Activated T-cell treated with anti-CD3 and anti-CD28 coated beads, Interleukin-2, amount 50 U/mL, for 72 hours (primary cell): Measurements from ENCODE around the gene GEMIN7. TPM values are rescaled to one million over a fixed set of nuclear protein-coding genes. Genes with fewer than 3 reads are reported as not detected.
A peak's percentile ranks its signal among the peaks of the same experiment; 100 is the strongest.

Experiments used
- ATAC-seq, 2 donors: fragments of 150-1000 bp; cut with Tn5 transposase; replicated peaks in 1 of 2; 2 replicates each; pipeline ENCODE4 v1.10.0; 2021; ENCODE audit warnings: moderate library complexity in 2 of 2, mild to moderate bottlenecking in 1 of 2
- DNase-seq, 2 donors: peaks; one replicate each; pipeline ENCODE4 v3.0.0; 2021 to 2022; ENCODE audit warnings: mixed read lengths in 1 of 2
- H3K27ac Mint-ChIP-seq: one replicate; pipeline ENCODE4 v1.8.0; 2022; ENCODE audit warnings: mild to moderate bottlenecking, moderate library complexity, mixed read lengths
- H3K27me3 Mint-ChIP-seq: one replicate; pipeline ENCODE4 v1.8.0; 2022; ENCODE audit warnings: low read depth, mixed read lengths
- H3K36me3 Mint-ChIP-seq, 2 donors: one replicate each; pipeline ENCODE4 v1.8.0; 2022; ENCODE audit warnings: mixed read lengths in 2 of 2, mild to moderate bottlenecking in 1 of 2; ENCODE audit not compliant: insufficient read depth in 2 of 2
- H3K4me1 Mint-ChIP-seq: one replicate; pipeline ENCODE4 v1.8.0; 2022; ENCODE audit warnings: low read depth, mixed read lengths
- H3K4me3 Mint-ChIP-seq, 2 donors: one replicate each; pipeline ENCODE4 v1.8.0; 2022; ENCODE audit warnings: mild to moderate bottlenecking in 2 of 2, mixed read lengths in 2 of 2, moderate library complexity in 2 of 2
- H3K9me3 Mint-ChIP-seq, 2 donors: one replicate each; pipeline ENCODE4 v1.8.0; 2022; ENCODE audit warnings: mixed read lengths in 2 of 2
- total RNA-seq, 2 donors: library from RNA; stranded (reverse); gene quantifications; one replicate each; pipeline ENCODE4 v1.2.3, GENCODE V29; 2022

The GEMIN7 gene
- total RNA-seq, 2 donors from 2014 or later = 26.4 to 28.1 TPM

- Mint-ChIP-seq H3K4me3 (no peak overlapping the region), H3K27me3 (no peaks in the 10 kb centered on the region), H3K36me3 (no peaks in the 10 kb centered on the region), H3K4me1 (peaks cover 35% of the 10 kb centered on the region), H3K27ac (no peak overlapping the region), H3K9me3 (no peaks in the 10 kb centered on the region)
- ATAC-seq = no peak
- no peak for DNase-seq
Measured at GRCh38 chr19:45125360-45125759, 46.3 kb downstream of the GEMIN7 start.

GRCh38 chr19:45125975-45126493 lies 47.0 kb downstream of the GEMIN7 start:
- Mint-ChIP-seq H3K36me3 (no peaks in the 10 kb centered on the region), H3K27ac (no peak overlapping the region), H3K4me1 (peaks cover 28% of the 10 kb centered on the region), H3K9me3 (no peaks in the 10 kb centered on the region), H3K27me3 (no peaks in the 10 kb centered on the region), H3K4me3 (no peak overlapping the region)
- DNase-seq (peak; percentile 71 to 80), ATAC-seq (peak; percentile 82 to 86)

- ATAC-seq (no peak), DNase-seq (no peak)
- H3K4me3 Mint-ChIP-seq = no peak overlapping the region
- no peaks in the 10 kb centered on the region for H3K9me3 Mint-ChIP-seq
- H3K4me1 Mint-ChIP-seq = peaks cover 22% of the 10 kb centered on the region
- no peak overlapping the region for H3K27ac Mint-ChIP-seq
- no peaks in the 10 kb centered on the region for H3K36me3 Mint-ChIP-seq
- no peaks in the 10 kb centered on the region for H3K27me3 Mint-ChIP-seq
Measured at GRCh38 chr19:45126654-45127053, 47.6 kb downstream of the GEMIN7 start.

GRCh38 chr19:45128146-45128545 lies 49.1 kb downstream of the GEMIN7 start:
- H3K27ac Mint-ChIP-seq = no peak overlapping the region
- H3K27me3 Mint-ChIP-seq = no peaks in the 10 kb centered on the region
- ATAC-seq (no peak), DNase-seq (no peak)
- no peak overlapping the region for H3K4me3 Mint-ChIP-seq
- peaks cover 18% of the 10 kb centered on the region for H3K4me1 Mint-ChIP-seq
- H3K9me3 Mint-ChIP-seq = no peaks in the 10 kb centered on the region
- H3K36me3 Mint-ChIP-seq = no peaks in the 10 kb centered on the region

- Mint-ChIP-seq H3K27ac (no peak overlapping the region), H3K4me3 (no peak overlapping the region), H3K4me1 (peaks cover 18% of the 10 kb centered on the region), H3K36me3 (no peaks in the 10 kb centered on the region), H3K9me3 (no peaks in the 10 kb centered on the region), H3K27me3 (no peaks in the 10 kb centered on the region)
- DNase-seq (no peak), ATAC-seq (no peak)
Measured at GRCh38 chr19:45128806-45129205, 49.7 kb downstream of the GEMIN7 start.

- no peaks in the 10 kb centered on the region for H3K36me3 Mint-ChIP-seq
- no peak overlapping the region for H3K27ac Mint-ChIP-seq
- DNase-seq (no peak), ATAC-seq (no peak)
- no peaks in the 10 kb centered on the region for H3K9me3 Mint-ChIP-seq
- H3K27me3 Mint-ChIP-seq = no peaks in the 10 kb centered on the region
- no peak overlapping the region for H3K4me3 Mint-ChIP-seq
- peaks cover 18% of the 10 kb centered on the region for H3K4me1 Mint-ChIP-seq
Measured at GRCh38 chr19:45130236-45130635, 51.2 kb downstream of the GEMIN7 start.

- no peak overlapping the region for H3K4me3 Mint-ChIP-seq
- peaks cover 13% of the 10 kb centered on the region for H3K4me1 Mint-ChIP-seq
- H3K36me3 Mint-ChIP-seq = no peaks in the 10 kb centered on the region
- H3K9me3 Mint-ChIP-seq = no peaks in the 10 kb centered on the region
- DNase-seq (no peak), ATAC-seq (no peak)
- H3K27me3 Mint-ChIP-seq = no peaks in the 10 kb centered on the region
- no peak overlapping the region for H3K27ac Mint-ChIP-seq
Measured at GRCh38 chr19:45130888-45131615, 52.0 kb downstream of the GEMIN7 start.

GRCh38 chr19:45133661-45134060 lies 54.6 kb downstream of the GEMIN7 start:
- DNase-seq (no peak), ATAC-seq (no peak)
- no peak overlapping the region for H3K27ac Mint-ChIP-seq
- no peaks in the 10 kb centered on the region for H3K9me3 Mint-ChIP-seq
- no peaks in the 10 kb centered on the region for H3K4me1 Mint-ChIP-seq
- H3K4me3 Mint-ChIP-seq = no peak overlapping the region
- no peaks in the 10 kb centered on the region for H3K27me3 Mint-ChIP-seq
- no peaks in the 10 kb centered on the region for H3K36me3 Mint-ChIP-seq

GRCh38 chr19:45135176-45135885 lies 56.3 kb downstream of the GEMIN7 start:
- no peak overlapping the region for H3K4me3 Mint-ChIP-seq
- DNase-seq (no peak), ATAC-seq (no peak)
- no peaks in the 10 kb centered on the region for H3K36me3 Mint-ChIP-seq
- H3K27me3 Mint-ChIP-seq = no peaks in the 10 kb centered on the region
- H3K9me3 Mint-ChIP-seq = no peaks in the 10 kb centered on the region
- no peak overlapping the region for H3K27ac Mint-ChIP-seq
- H3K4me1 Mint-ChIP-seq = no peaks in the 10 kb centered on the region

- no peaks in the 10 kb centered on the region for H3K36me3 Mint-ChIP-seq
- H3K4me1 Mint-ChIP-seq = no peaks in the 10 kb centered on the region
- no peak for ATAC-seq
- no peak overlapping the region for H3K27ac Mint-ChIP-seq
- no peak overlapping the region for H3K4me3 Mint-ChIP-seq
- H3K9me3 Mint-ChIP-seq = no peaks in the 10 kb centered on the region
- no peak for DNase-seq
- no peaks in the 10 kb centered on the region for H3K27me3 Mint-ChIP-seq
Measured at GRCh38 chr19:45136507-45137178, 57.6 kb downstream of the GEMIN7 start.

GRCh38 chr19:45137179-45137761 lies 58.2 kb downstream of the GEMIN7 start:
- Mint-ChIP-seq H3K27ac (no peak overlapping the region), H3K4me1 (no peaks in the 10 kb centered on the region), H3K4me3 (no peak overlapping the region), H3K27me3 (no peaks in the 10 kb centered on the region), H3K36me3 (no peaks in the 10 kb centered on the region), H3K9me3 (no peaks in the 10 kb centered on the region)
- ATAC-seq (no peak), DNase-seq (no peak)

GRCh38 chr19:45138303-45138751 lies 59.3 kb downstream of the GEMIN7 start:
- Mint-ChIP-seq H3K27ac (no peak overlapping the region), H3K4me3 (no peak overlapping the region), H3K36me3 (no peaks in the 10 kb centered on the region), H3K4me1 (peaks cover 8% of the 10 kb centered on the region), H3K9me3 (no peaks in the 10 kb centered on the region), H3K27me3 (no peaks in the 10 kb centered on the region)
- DNase-seq = no peak
- no peak for ATAC-seq
